ENCODE results near the gene ZIC4.

The ZIC4 gene

DNA sequence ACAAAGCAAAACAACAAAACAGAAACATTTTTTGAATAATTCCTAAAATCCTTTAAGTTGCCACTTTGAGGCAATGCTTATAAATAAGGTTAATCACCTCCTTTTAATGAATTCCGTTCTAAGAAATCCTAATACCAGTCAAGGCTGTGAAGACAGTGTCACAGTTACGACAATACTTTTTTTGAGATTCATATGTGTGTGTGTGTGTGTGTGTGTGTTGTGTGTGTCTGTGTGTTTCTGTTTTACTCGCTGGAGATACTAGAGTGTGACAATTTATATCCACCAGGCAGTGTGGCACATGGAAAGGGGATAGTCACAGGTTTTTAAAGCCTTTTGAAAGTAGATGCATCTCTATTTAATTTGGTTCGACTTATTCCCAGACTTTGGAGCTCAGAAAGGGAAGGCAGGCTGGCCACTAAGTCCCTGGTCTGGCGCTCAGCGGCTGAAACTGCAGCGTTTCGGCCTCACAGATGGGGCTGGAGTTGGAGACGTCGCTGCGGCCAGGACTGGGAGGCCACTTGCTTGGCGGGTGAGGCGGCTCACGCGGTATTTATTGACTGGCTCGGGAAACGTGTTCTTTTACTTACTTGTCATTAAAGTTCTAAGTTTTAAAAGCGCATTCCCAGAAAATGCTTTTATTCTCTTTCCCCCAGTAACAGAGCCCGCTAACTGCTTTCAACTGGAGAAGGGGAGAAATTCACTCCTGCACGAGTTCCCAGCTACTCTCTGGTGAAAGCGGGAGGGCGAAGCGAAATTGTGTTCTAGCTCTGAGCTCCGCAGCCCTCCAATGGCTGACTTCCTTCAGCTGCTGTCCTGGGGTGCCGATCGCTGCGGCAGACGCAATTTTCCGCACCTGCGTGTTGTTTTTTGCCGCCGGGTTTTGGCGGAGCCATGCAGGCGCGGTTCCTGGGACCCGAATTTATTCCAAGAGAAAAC is 16.5 kb upstream of the ZIC4 start:
- DNase-seq (ENCODE audit: low spot score), result peak; percentile 15
- in situ Hi-C loops (cut with MboI; ENCODE audit: low pct_unique_long_range_greater_than_20kb, low sequenced_read_pairs, unreplicated experiment), result no loop called here
- TF ChIP-seq, protein P1, sequence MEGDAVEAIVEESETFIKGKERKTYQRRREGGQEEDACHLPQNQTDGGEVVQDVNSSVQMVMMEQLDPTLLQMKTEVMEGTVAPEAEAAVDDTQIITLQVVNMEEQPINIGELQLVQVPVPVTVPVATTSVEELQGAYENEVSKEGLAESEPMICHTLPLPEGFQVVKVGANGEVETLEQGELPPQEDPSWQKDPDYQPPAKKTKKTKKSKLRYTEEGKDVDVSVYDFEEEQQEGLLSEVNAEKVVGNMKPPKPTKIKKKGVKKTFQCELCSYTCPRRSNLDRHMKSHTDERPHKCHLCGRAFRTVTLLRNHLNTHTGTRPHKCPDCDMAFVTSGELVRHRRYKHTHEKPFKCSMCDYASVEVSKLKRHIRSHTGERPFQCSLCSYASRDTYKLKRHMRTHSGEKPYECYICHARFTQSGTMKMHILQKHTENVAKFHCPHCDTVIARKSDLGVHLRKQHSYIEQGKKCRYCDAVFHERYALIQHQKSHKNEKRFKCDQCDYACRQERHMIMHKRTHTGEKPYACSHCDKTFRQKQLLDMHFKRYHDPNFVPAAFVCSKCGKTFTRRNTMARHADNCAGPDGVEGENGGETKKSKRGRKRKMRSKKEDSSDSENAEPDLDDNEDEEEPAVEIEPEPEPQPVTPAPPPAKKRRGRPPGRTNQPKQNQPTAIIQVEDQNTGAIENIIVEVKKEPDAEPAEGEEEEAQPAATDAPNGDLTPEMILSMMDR (IDR thresholded peaks at IDR 0.05; ENCODE audit: extremely low read depth, insufficient read depth, missing control alignments), result no peak

DNA sequence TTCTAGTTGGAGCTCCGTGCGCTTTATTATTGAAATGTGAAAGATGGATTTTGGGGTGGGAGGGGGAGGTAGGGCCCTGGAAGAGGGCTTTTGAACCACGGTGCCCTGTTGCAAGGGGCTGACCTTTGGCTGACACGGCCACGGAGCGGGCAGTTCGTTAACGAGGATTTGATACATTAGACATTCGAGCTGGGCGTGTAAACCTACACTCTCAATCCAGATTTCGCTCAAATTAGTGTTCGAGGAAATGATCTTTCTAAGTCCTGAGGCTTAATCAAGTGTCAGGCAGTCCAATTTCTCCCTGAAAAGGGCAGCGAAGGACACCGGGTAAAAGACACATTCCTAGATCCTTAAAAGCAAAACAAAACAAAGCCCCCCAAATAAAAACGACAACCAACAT is 15.9 kb upstream of the ZIC4 start:
- DNase-seq (ENCODE audit: low spot score), result peak; percentile 8
- in situ Hi-C loops (cut with MboI; ENCODE audit: low pct_unique_long_range_greater_than_20kb, low sequenced_read_pairs, unreplicated experiment), result no loop called here
- TF ChIP-seq, protein P1 (IDR thresholded peaks at IDR 0.05; ENCODE audit: extremely low read depth, insufficient read depth, missing control alignments), result no peak

DNA sequence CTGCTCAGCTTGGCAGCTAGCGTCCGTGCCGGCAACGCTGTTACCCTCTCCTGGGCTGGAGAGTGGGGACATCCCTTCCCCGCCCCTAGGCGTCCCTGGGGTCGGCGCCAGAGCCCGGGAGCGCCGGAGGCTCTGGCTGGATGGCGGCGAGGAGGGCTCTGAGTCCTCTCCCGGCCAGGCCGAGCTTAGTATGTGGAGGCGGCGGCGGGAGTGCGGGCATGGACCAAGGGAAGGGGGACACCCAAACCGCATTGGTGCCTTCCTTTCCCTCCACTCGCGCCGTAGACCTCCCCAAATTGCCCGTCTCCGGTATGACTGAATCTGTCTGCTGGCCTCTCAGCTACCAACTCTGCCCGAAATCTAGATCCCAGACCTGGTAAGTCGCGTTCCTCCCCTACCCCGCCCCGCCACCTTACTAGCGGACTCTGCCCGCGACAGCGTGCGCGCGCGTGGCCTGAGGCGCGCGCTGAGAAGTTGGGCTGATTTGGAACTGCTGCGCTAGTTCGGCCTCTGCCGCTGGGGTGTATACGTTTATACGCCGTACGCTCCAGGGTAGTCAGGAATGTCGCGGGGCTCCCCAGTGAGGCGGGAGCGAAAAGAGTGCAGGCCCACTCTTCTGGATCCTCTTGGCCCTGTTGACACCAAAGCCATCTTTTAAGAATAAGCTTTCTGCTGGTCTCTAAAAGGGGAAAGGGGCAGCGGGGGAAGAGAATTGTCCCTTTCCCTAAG is 15.0 kb upstream of the ZIC4 start:
- TF ChIP-seq, protein P1 (IDR thresholded peaks at IDR 0.05; ENCODE audit: extremely low read depth, insufficient read depth, missing control alignments), result no peak
- DNase-seq (ENCODE audit: low spot score), result peak; percentile 14
- in situ Hi-C loops (cut with MboI; ENCODE audit: low pct_unique_long_range_greater_than_20kb, low sequenced_read_pairs, unreplicated experiment), result no loop called here

DNA sequence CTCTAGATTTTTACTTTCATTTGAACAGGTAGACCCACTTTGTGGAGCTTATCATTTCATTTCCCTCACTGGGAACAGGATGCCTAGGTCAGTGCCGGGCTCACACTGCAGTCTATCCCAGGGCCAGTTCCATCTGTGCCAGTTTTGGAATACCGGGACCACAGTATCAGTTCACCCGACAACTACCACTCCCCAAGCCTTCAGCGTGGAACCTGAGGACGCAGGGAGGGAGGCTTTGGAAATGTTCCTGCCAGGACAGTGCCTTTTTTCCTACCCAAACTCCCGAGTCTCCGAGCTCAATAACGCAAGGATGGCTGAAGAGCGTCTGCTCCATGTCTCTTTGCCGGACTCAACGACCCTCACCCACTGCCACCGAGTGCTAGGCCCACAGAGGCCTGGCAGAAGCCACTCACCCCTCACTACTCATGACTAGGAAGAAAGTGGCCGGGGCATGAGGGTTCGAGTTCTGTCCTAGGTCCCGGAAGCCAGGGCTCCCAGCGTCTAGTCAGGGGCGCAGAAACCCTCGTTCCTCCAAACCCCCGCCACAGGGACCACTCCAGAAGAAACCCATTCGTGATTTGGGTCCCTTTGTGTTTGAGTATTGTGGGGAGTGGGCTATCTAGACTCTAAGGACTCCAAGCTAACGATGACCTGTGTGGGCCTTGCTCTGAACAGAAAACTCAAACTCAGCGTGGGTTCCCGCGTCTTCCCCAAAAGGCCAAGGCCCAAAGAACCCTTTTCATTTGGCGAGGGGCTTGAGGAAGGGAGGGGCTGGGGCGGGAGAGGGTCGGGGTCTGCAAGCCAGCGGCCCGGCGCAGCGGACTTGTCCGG is 14.2 kb upstream of the ZIC4 start:
- in situ Hi-C loops (cut with MboI; ENCODE audit: low pct_unique_long_range_greater_than_20kb, low sequenced_read_pairs, unreplicated experiment), result no loop called here
- peak; percentile 12 for DNase-seq (ENCODE audit: low spot score)
- TF ChIP-seq, protein P1 (IDR thresholded peaks at IDR 0.05; ENCODE audit: extremely low read depth, insufficient read depth, missing control alignments), result no peak

DNA sequence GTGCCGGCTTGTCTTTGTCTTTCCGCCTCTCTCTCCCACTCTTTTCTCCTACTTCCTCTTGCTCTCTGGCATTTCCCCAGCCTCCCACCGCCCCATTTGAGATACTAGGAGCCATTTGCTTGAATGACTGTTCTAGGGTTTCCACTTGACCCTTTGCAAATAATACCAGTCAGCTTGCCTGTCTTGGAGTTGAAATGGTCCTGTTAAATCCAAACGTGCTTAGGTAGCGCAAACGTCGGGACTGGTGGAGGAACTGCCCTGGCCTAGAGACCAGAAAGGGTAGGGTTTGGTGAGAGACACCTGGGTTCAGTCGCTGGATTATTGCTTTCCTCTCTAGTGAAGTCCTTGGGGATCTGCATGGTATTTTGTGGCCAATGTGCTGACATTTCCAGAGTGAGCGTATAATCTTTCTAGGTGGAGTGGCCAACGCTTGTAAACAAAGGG is 13.5 kb upstream of the ZIC4 start:
- DNase-seq (ENCODE audit: low spot score), result peak; percentile 12
- TF ChIP-seq, protein P1 (IDR thresholded peaks at IDR 0.05; ENCODE audit: extremely low read depth, insufficient read depth, missing control alignments), result no peak
- in situ Hi-C loops (cut with MboI; ENCODE audit: low pct_unique_long_range_greater_than_20kb, low sequenced_read_pairs, unreplicated experiment), result no loop called here

Data from GM13977 (cell line).